WTC11 (cell line): Measurements from ENCODE around the gene GMIP. TPM values are rescaled to one million over a fixed set of nuclear protein-coding genes. Genes with fewer than 3 reads are reported as not detected.

Experiments
- ATAC-seq: fragments of 200-7000 bp; cut with Tn5 transposase; 2 replicates; pipeline ENCODE4 v1.10.0; 2021; ENCODE audit warnings: mild to moderate bottlenecking, moderate library complexity
- CTCF ChIA-PET: fragments of 300-600 bp; sonication (Branson Sonifier 250); formaldehyde crosslinking; loops from one replicate; lab custom pipeline; 2021; ENCODE audit warnings: antibody characterized with exemption; lab: Charles Lee
- POLR2A ChIA-PET: fragments of 350-600 bp; sonication (Branson Sonifier 250); formaldehyde crosslinking; loops from one replicate; lab custom pipeline; 2021; ENCODE audit warnings: antibody characterized with exemption; lab: Charles Lee
- DNase-seq: peaks from one replicate; pipeline ENCODE4 v3.0.0; 2021; ENCODE audit warnings: low spot score
- H3K27ac Mint-ChIP-seq: 2 replicates; pipeline ENCODE4 v1.8.0; 2021; ENCODE audit warnings: mixed read lengths
- H3K27me3 Mint-ChIP-seq: 2 replicates; pipeline ENCODE4 v1.8.0; 2021; ENCODE audit warnings: low read depth, mild to moderate bottlenecking, moderate library complexity, mixed read lengths
- H3K36me3 Mint-ChIP-seq: 2 replicates; pipeline ENCODE4 v1.8.0; 2021; ENCODE audit warnings: mixed read lengths
- H3K4me1 Mint-ChIP-seq: 2 replicates; pipeline ENCODE4 v1.8.0; 2022; ENCODE audit warnings: mixed read lengths
- H3K4me3 Mint-ChIP-seq: 2 replicates; pipeline ENCODE4 v1.8.0; 2021; ENCODE audit warnings: mild to moderate bottlenecking, moderate library complexity, mixed read lengths
- H3K9me3 Mint-ChIP-seq: 2 replicates; pipeline ENCODE4 v1.8.0; 2021; ENCODE audit warnings: mixed read lengths
- ARID4B ChIP-seq: sonication (generic); formaldehyde crosslinking; IDR thresholded peaks from 2 replicates; pipeline ENCODE4 v1.8.0; 2023; ENCODE audit warnings: missing genetic modification reagents, mild to moderate bottlenecking, borderline replicate concordance
- ATF3 ChIP-seq: sonication (generic); formaldehyde crosslinking; conservative IDR thresholded peaks from 2 replicates; pipeline ENCODE4 v1.8.1; 2022; ENCODE audit warnings: mild to moderate bottlenecking, missing genetic modification reagents
- ATF6 ChIP-seq: sonication (generic); formaldehyde crosslinking; IDR thresholded peaks from 2 replicates; pipeline ENCODE4 v1.8.1; 2023; ENCODE audit warnings: mild to moderate bottlenecking, missing genetic modification reagents
- CREB1 ChIP-seq: sonication (generic); formaldehyde crosslinking; IDR thresholded peaks from 2 replicates; pipeline ENCODE4 v1.8.0; 2023; ENCODE audit warnings: mild to moderate bottlenecking, missing genetic modification reagents
- E2F4 ChIP-seq: sonication (generic); formaldehyde crosslinking; IDR thresholded peaks from 2 replicates; pipeline ENCODE4 v1.8.1; 2022; ENCODE audit warnings: low read depth, mild to moderate bottlenecking, moderate library complexity, missing genetic modification reagents, borderline replicate concordance
- ETV6 ChIP-seq: sonication (generic); formaldehyde crosslinking; IDR thresholded peaks from 2 replicates; pipeline ENCODE4 v1.8.1; 2022; ENCODE audit warnings: mild to moderate bottlenecking, missing genetic modification reagents
- FOXJ3 ChIP-seq: sonication (generic); formaldehyde crosslinking; IDR thresholded peaks from 2 replicates; pipeline ENCODE4 v1.9.0; 2021; ENCODE audit warnings: missing genetic modification reagents, mild to moderate bottlenecking, borderline replicate concordance
- FOXK1 ChIP-seq: sonication (generic); formaldehyde crosslinking; IDR thresholded peaks from 2 replicates; pipeline ENCODE4 v1.8.0; 2022; ENCODE audit warnings: mild to moderate bottlenecking, moderate library complexity, missing genetic modification reagents
- FOXP4 ChIP-seq: sonication (generic); formaldehyde crosslinking; IDR thresholded peaks from 2 replicates; pipeline ENCODE4 v1.8.0; 2022; ENCODE audit warnings: mild to moderate bottlenecking, missing genetic modification reagents
- NFE2L1 ChIP-seq: sonication (generic); formaldehyde crosslinking; IDR thresholded peaks from 2 replicates; pipeline ENCODE4 v1.8.1; 2023; ENCODE audit warnings: missing genetic modification reagents
- NFYB ChIP-seq: sonication (generic); formaldehyde crosslinking; conservative IDR thresholded peaks from 2 replicates; pipeline ENCODE4 v1.8.0; 2022; ENCODE audit warnings: low read depth, missing genetic modification reagents
- NR2C2 ChIP-seq: sonication (generic); formaldehyde crosslinking; IDR thresholded peaks from 2 replicates; pipeline ENCODE4 v1.8.0; 2022; ENCODE audit warnings: mild to moderate bottlenecking, missing genetic modification reagents
- NR3C1 ChIP-seq: sonication (generic); formaldehyde crosslinking; conservative IDR thresholded peaks from 2 replicates; pipeline ENCODE4 v1.8.1; 2023; ENCODE audit warnings: low read depth, mild to moderate bottlenecking, missing genetic modification reagents
- SMAD4 ChIP-seq: sonication (generic); formaldehyde crosslinking; IDR thresholded peaks from 2 replicates; pipeline ENCODE4 v1.8.0; 2022; ENCODE audit warnings: mild to moderate bottlenecking, missing genetic modification reagents
- TEAD1 ChIP-seq: sonication (generic); formaldehyde crosslinking; IDR thresholded peaks from 2 replicates; pipeline ENCODE4 v1.8.0; 2022; ENCODE audit warnings: mild to moderate bottlenecking, missing genetic modification reagents
- TEAD4 ChIP-seq: sonication (generic); formaldehyde crosslinking; IDR thresholded peaks from 2 replicates; pipeline ENCODE4 v1.8.0; 2022; ENCODE audit warnings: mild to moderate bottlenecking, missing genetic modification reagents
- ZNF232 ChIP-seq: sonication (generic); formaldehyde crosslinking; IDR thresholded peaks from 2 replicates; pipeline ENCODE4 v1.8.0; 2022; ENCODE audit warnings: mild to moderate bottlenecking, missing genetic modification reagents
- total RNA-seq: library from RNA; stranded (reverse); gene quantifications from 3 replicates; pipeline ENCODE4 v1.2.3, GENCODE V29; 2021

The GMIP gene
- total RNA-seq, 1 experiment from 2014 or later = 23.0 TPM

- Mint-ChIP-seq H3K27ac (peak overlapping the region; percentile 87), H3K4me1 (peaks cover 17% of the 10 kb centered on the region), H3K4me3 (peak overlapping the region; percentile 94), H3K36me3 (peaks cover 25% of the 10 kb centered on the region), H3K9me3 (no peaks in the 10 kb centered on the region), H3K27me3 (no peaks in the 10 kb centered on the region)
- ChIA-PET CTCF (interaction anchor here (0.8 to 2.1 kb wide), 4 partner anchors 18 to 130 kb away, joined by 3 to 10 read pairs (median 5); partner anchors contain the start of gene GMIP), POLR2A (interaction anchor here (0.6 kb wide), 1 partner anchor 199 kb away, joined by 3 read pairs; no protein-coding TSS in a partner anchor)
- DNase-seq = no peak
- ATAC-seq = no peak
- TF ChIP-seq ARID4B (CRISPR knock-in tag) (no peak), ZNF232 (no peak), SMAD4 (no peak), CREB1 (no peak), TEAD4 (CRISPR knock-in tag) (no peak), NFYB (CRISPR knock-in tag) (no peak), ETV6 (CRISPR knock-in tag) (no peak), ATF3 (no peak), NR2C2 (CRISPR knock-in tag) (no peak), NFE2L1 (no peak), FOXK1 (no peak), FOXJ3 (no peak), ATF6 (CRISPR knock-in tag) (no peak), NR3C1 (no peak), TEAD1 (CRISPR knock-in tag) (no peak), FOXP4 (CRISPR knock-in tag) (no peak), E2F4 (CRISPR knock-in tag) (no peak)
- TF ChIP-seq, all 79 proteins: peak for 0
Measured at GRCh38 chr19:19662344-19662743, 18.9 kb upstream of the GMIP start.
